NK-92 (cell line): ENCODE measurements around the gene EXOSC7.
"Not testable (repeated sequence)": the region's sequence is repeated elsewhere in the genome, so short reads cannot be mapped to it uniquely, and the experiment has no call there.

Source experiments
- DNase-seq: peaks from one replicate; lab custom pipeline; 2025; ENCODE audit not compliant: unreplicated experiment; lab: John Stamatoyannopoulos, UW

The EXOSC7 gene

GRCh38 chr3:45053805-45054195 is 77.8 kb downstream of the EXOSC7 start:
- not testable (repeated sequence) for DNase-seq

GRCh38 chr3:45054196-45054857 is 78.3 kb downstream of the EXOSC7 start:
- DNase-seq: no peak

GRCh38 chr3:45055032-45055410 is 79.0 kb downstream of the EXOSC7 start:
- no peak for DNase-seq

DNA sequence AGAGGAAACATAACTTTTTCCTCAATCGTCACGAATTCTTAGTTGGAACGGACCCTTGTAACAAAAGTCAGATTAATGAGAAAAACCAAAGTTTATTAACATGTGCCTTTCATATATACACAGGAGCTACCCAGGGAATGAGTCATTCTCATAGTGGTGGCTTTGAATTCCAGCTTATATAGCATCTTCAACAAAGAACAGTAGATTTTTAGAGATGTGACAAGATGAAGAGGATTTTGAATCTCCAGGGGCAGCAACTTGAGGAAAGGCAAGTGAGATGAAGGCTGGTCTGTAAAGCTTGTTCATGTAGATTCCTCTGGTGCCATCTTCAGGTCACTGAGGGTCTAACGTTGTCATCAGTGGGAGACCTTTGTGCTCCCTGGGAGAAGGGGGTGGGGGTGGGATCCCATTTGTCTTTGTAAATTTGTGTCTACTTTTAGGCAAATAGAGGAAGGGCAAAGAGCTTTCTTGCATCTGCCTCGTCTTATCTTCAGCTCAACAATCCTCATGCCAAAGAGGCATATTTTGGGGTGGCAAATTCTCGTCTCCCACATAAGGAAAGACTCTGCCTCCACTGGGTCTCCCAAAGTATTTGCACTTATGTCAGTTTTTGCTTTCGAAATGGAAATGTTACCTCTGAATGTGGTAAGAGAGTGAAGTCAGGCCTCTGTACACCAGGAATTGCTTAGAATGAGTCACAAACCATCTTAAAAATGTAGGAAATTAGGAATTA is 79.5 kb downstream of the EXOSC7 start:
- no peak for DNase-seq

DNA sequence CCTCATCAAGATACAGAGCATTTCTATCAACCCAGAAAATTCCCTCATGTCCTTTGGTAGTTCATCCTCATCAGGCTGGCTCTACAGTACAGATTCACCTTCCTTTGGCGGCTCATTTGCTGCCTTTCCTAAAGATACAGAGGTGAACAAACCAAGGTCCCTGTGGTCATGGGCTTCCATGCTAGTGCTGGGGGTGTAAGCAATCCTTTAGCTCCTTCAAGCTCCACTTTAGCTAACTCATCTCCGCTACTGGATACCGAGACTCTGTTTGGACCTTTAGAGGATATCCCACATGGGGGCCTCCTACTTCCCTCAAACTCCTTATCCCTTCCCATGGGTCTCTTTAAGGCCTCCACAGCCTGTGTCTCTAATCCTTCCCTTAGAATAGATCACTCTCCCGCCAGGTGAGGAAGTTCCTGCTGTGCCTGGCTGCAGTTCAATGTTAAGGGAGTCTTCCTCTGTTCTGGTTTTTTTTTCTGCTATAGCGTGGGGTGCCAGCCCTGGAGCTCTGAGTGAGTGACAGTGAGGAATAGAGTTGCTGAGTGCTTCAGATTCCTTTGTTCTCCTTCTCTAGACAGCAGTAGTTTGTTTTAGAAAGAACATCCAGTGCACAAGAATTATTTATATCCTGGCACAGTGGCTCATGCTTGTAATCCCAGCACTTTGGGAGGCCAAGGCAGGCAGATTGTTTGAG is 80.7 kb downstream of the EXOSC7 start:
- no peak for DNase-seq

DNA sequence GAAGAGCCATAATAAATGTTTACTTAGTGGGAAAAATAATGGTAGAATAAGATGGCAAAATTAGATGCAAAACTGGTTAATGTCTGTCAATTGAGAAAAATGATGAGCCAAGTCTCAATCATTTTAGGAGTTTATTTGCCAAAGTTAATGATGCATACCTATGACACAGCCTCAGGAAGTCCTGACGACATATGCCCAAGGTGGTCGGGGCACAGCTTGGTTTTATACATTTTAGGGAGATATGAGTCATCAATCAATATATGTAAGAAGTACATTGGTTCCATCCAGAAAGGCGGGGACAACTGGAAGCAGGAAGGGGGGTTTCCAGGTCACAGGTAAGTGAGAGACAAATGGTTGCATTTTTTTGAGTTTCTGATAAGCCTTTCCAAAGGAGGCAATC is 81.5 kb downstream of the EXOSC7 start:
- no peak for DNase-seq

DNA sequence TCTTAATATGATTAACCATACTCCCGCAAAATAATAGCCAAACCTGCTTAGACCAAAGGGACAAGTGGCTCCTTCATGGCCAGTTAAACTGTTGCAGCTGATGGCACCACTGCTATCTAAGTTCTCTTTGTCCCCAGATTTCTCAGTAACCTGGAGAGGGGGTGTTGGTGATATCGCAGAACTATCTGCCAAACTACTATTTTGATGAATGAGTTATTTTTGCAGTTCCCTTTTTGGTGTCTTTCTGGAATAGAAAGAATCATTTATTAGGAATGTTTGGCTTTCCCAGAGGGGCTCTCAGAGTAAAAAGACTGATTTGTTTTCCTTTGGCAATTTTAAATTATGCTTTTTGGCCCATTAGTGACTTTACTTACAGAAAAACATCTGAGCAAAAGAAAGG is 83.1 kb downstream of the EXOSC7 start:
- DNase-seq: no peak

- no peak for DNase-seq
Measured at GRCh38 chr3:45060165-45060892, 84.3 kb downstream of the EXOSC7 start.
